Smooth muscle cell of trachea (primary cell): Measurements from ENCODE around the gene SP6. TPM values are rescaled to one million over a fixed set of nuclear protein-coding genes. Genes with fewer than 3 reads are reported as not detected.

Experiments used
- total RNA-seq: library from RNA; depleted of rRNA; stranded (reverse); fragments of >200 nt; gene quantifications from 2 replicates; pipeline ENCODE4 v1.2.1, GENCODE V29; 2014

SP6 gene
- under 0.01 and 0.17 TPM in 2 replicates for total RNA-seq

GRCh38 chr17:47850692-47851573 is at the start of gene SP6:
Gene SP6 (minus strand): TSS chr17:47851163. CDS start chr17:47848429, 2,734 bp downstream.

GRCh38 chr17:47895856-47896671 is 45.1 kb upstream of the SP6 start, which contains the start of gene SP2:
Gene SP2 (plus strand): TSS chr17:47896236. CDS start chr17:47896287, 51 bp downstream.

GRCh38 chr17:47840742-47841487 is 10.0 kb downstream of the SP6 start, which contains the start of gene SCRN2:
Gene SCRN2 (minus strand): TSS chr17:47841273. CDS start chr17:47840843, 430 bp downstream.

GRCh38 chr17:47831003-47831933 is 19.7 kb downstream of the SP6 start, which contains the start of the genes LRRC46 and MRPL10:
Gene LRRC46 (plus strand): TSS chr17:47831670. CDS start chr17:47831990, 320 bp downstream.
Gene MRPL10 (minus strand): TSS chr17:47831541. CDS start chr17:47831511, 30 bp downstream.

GRCh38 chr17:47821424-47822391 is 29.3 kb downstream of the SP6 start, which contains the start of gene OSBPL7:
Gene OSBPL7 (minus strand): TSS chr17:47821794. CDS start chr17:47820278, 1,516 bp downstream.

Other genes starting within 250 kb of the SP6 start
- 470 and 508 TPM in 2 replicates for gene KPNB1, start 201.2 kb downstream of the SP6 start, total RNA-seq
- 9.6 and 17.7 TPM in 2 replicates for gene TBKBP1, start 157.0 kb downstream of the SP6 start, total RNA-seq
- 0.15 TPM in 1 of 2 replicates, not detected in the other for gene TBX21, start 117.9 kb downstream of the SP6 start, total RNA-seq
- gene OSBPL7, start 29.4 kb downstream of the SP6 start, total RNA-seq, result 7.6 and 13.2 TPM in 2 replicates
- gene MRPL10, start 19.6 kb downstream of the SP6 start, total RNA-seq, result 17.6 and 42.0 TPM in 2 replicates
- gene LRRC46, start 19.5 kb downstream of the SP6 start, total RNA-seq, result under 0.01 and 0.15 TPM in 2 replicates
- gene SCRN2, start 9.9 kb downstream of the SP6 start, total RNA-seq, result 51.9 and 53.8 TPM in 2 replicates
- 1.6 and 1.8 TPM in 2 replicates for gene SP2, start 45.1 kb upstream of the SP6 start, total RNA-seq
- gene PNPO, start 90.4 kb upstream of the SP6 start, total RNA-seq, result 41.5 and 45.8 TPM in 2 replicates
- not detected in 2 replicates for gene PRR15L, start 106.7 kb upstream of the SP6 start, total RNA-seq
- 108 and 111 TPM in 2 replicates for gene CDK5RAP3, start 120.0 kb upstream of the SP6 start, total RNA-seq
- gene COPZ2, start 186.6 kb upstream of the SP6 start, total RNA-seq, result 56.3 and 61.9 TPM in 2 replicates
- 106 and 166 TPM in 2 replicates for gene NFE2L1, start 197.2 kb upstream of the SP6 start, total RNA-seq